ENCODE measurements around the gene CLEC6A.
"Not testable (repeated sequence)": the region's sequence is repeated elsewhere in the genome, so short reads cannot be mapped to it uniquely, and the experiment has no call there.

The CLEC6A gene

DNA sequence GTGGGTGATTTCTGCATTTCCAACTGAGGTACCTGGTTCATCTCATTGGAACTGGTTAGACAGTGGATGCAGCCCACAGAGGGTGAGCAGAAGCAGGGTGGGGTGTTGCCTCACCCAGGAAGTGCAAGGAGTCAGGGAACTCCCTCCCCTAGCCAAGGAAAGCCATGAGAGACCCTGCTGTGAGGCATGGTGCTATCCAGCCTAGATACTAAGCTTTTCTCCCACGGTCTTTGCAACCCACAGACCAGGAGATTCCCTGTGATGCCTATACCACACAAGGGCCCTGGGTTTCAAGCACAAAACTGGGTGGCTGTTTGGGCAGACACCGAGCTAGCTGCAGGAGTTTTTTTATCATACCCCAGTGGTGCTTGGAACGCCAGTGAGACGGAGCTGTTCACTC is 39.9 kb downstream of the CLEC6A start:
- not testable (repeated sequence) for ATAC-seq

DNA sequence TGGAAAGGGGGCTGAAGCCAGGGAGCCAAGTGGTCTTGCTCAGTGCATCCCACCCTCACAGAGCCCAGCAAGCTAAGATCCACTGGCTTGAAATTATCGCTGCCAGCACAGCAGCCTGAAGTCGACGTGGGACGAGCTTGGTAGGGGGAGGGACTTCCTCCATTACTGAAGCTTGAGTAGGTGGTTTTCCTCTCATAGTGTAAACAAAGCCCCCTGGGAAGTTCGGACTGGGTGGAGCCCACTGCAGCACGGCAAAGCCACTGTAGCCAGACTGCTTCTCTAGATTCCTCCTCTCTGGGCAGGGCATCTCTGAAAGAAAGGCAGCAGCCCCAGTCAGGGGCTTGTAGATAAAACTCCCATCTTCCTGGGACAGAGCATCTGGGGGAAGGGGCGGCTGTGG is 40.3 kb downstream of the CLEC6A start:
- ATAC-seq: not testable (repeated sequence)

DNA sequence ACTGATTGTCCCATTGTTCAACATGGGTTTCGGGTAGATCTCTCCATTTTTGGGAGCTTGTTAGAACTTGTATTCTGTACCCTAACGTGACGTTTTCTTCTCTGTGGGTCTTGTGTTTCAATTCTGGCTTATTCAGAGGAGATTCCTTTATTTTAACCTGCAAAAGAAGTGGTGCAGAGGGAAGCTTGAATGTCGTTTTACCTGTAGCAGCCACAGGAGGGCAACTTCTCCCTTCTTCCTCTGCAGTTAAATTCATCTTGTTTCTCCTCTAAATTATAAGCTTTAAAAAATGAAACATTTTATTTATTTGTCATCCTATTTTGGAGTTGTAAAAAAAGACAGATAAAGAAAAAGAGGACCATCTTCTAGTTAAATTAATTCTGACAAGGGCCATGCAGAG is 43.9 kb downstream of the CLEC6A start:
- ATAC-seq: no peak

DNA sequence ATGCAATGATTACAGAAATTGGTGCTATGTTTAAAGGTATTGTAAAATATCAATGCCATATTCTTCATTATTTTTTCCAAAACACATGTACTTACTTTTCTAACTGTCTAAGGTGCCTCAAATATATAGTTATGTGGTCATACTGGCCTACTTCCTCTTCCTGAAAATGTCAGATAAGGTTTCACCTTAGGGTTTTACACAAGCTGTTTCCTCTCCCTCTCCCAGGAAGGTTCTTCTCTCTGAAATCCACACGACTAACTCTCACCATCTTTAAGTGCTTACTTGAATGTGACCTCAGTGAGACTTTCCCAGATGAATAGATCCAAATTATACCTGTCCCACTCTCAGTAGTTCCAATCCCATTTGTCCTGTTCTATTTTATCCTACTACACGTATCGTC is 46.0 kb downstream of the CLEC6A start:
- ATAC-seq: no peak

DNA sequence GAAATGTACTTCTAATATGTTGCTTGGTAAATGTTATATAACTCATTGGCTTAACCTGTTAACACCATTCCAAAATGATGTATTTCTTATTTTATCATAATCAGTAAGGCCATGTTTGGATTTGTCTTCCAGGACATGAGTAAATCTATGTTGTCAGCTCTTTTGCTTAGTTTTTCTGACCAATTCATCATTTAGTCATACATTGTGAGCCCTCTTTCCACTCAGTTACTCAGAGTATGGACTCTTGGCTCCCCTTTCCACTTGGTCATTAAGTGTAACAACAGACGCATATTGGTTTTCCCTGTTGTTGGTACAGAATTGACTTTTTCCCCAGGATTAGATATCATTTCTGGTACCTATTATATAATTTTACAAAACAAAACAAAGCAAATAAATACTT is 48.6 kb downstream of the CLEC6A start:
- no peak for ATAC-seq

DNA sequence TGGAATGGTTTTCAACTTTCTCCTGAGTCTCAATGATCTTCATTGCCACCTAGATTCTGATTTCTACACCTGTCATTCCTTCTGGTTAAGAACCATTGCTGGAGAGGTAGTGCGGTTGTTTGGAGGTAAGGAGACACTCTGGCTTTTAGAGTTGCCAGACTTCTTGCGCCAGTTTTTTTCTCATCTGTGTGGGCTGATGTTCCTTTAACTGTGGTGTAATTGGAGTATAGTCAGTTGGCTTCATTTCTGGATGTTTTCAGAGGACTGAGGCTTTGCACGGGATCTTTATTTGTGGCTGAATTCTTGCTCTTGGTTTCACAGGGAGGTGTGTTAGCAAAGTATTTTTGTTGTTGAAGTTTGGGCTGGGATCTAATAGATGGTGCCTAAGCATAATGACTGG is 51.8 kb downstream of the CLEC6A start:
- ATAC-seq: no peak

DNA sequence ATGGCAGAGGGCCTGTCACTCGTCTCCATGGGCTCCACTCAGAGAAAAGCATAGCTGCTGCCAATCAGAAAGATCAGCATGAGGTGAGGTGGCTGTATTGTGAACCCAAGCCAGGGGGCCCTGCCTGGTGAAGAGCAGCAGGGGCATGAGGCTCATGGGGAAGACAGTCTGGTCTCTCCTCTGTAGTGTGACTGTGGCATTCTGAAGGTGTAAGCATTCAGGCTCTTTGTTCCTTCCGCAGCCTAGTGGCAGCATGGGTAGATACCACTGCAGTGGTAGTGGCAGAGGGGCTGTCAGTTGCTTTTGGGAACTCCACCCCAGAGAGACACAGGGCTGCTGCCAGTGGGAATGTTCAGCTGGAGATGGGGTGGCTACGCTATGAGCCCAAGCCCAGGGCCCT is 52.5 kb downstream of the CLEC6A start:
- ATAC-seq: no peak

DNA sequence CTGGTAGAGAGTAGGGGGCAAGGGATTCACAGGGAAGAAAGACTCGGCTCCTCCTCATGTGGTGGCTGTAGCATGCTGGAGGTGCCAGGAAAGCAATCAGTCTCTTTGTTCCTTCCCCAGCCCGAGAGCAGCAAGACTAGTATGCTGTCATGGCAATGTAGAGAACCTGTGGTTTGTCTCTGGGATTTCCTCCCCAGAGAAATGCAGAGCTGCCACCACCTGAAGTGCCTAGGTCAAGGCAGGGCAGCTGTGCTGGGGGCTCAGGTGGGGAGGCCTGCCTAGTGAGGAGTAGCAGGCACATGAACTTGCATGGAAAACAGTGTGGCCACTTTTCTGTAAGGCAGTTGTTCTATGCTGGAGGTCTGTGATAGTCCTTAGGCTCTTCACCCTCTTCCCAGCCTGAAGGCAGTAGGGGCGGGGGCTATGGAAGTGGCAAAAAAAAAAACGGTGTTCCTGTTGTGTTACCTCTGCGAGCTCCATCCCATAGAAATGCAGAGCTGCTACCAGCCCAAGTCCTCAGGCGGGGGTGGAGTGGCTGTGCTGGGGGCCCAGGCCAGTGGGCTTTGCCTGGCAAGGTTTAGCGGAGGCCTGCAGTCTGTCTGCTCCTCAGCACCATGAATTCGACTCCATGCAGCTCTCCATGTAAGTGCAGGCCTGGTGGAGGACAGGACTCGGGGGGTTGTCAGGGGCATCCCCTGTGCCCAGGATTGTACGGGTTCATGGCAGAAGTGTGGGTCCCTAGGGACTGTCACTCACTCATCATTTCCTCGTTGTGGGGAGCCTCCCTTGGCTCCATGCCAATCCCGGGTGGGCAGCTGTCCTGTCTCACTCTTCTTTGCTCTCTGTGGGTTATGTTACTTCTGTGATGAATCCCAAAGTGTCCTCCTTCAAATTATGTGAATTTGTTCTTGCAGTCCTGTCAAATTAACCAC is 53.4 kb downstream of the CLEC6A start:
- no peak for ATAC-seq

DNA sequence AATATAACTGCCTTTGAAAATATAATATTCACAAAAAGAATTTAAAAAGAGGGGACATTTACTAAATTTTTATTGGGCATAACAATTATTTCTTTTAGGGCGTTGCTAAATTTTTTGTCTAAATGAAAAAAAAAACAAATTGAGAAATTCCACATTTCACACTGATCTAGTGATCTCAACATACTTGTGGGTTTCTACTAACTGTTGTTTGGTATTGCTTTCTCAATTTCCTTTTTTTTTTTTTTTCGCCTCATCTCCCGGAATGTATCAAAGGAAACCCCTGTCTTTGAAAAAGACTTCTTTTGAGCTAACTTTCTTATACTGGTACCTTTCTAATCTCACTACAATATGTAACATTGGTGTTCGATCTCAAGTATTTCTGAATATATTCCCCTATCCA is 57.5 kb downstream of the CLEC6A start, which contains the start of gene CLEC4D:
Gene CLEC4D (plus strand): TSS at position 248 of the 400 bp plus-strand sequence. CDS start 230 bp downstream, outside the sequence.
- no peak for ATAC-seq

DNA sequence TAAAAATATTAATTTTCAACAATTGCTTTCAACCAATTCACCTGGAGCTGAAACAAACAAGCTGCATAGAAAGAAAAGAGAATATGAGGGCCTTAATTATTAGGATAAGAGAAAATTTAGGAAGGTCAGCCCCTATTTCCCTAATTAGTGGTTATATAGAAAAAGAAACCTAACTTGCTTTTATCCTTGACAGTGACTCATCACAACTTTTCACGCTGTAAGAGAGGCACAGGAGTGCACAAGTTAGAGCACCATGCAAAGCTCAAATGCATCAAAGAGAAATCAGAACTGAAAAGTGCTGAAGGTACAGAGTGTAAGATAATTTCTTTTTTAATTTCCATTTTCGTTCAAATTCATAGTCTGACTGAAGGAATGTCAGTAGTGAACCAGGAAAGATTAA is 62.2 kb downstream of the CLEC6A start:
- no peak for ATAC-seq

DNA sequence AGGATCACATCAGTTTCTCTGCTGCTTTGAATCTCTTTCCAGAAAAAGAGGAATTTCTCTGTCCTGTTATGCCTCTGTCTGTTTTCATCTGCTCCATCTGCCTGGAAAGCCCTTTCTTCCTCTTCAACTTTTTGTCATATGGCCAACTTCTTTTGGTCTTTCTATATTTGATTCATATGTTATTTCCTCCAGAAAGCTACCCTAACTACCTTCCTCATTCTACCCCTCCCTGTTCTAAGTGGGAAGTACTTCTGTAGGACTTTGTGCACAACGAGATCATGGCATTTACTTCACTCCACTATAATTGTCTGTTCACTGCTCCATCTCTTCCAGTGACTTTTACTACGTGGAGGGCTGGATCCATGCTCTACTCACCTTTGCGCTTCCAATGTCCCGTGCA is 63.4 kb downstream of the CLEC6A start:
- no peak for ATAC-seq

DNA sequence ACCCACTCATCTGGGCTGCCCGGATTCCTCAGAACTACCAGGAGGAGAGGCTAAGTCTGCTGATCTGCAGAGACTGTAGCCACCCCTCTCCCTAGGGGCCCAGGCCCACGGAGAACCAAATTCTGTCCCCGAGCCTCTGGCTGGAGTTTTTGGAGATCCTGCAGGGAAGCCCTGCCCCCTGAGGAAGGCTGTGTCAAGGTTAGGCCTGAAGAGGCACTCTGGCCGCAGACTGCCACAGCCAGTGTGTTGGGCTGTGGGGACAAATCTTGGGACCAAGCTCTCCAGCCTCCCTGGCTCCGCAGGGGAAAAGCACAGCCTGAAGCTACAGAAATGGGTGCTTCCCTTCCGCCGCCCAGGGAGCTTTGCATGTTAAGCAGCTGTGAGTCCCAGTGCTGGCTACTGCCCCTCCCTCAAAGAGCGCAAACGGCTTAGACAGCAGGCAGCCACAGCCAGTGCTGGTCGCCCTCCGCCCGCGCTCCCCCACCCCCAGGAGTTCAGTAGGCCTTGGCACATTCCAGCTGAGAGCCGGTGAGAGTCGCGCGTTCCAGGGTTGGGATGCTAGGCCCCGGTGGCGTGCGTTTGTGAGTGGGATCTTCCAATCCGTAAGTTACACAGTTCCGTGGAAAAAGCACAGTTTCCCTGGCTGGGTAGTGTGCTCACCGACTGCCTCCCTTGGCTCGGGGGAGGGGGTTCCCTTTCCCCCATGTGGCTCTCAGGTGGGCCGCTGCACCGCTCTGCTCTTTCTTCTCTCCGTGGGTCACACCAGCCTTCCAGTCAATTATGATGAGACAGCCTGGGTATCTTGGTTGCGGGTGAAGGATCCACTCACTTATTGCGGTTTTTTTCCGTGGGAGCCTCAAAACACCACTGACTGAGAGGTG is 71.7 kb downstream of the CLEC6A start:
- ATAC-seq: no peak

Data from activated CD4-positive, CD25-positive, alpha-beta regulatory T cell treated with anti-CD3 and anti-CD28 coated beads, Interleukin-2, amount 50 U/mL, for 24 hours (primary cell).